K562 (cell line): Measurements from ENCODE around the gene DPP10.
"Not testable (repeated sequence)": the region's sequence is repeated elsewhere in the genome, so short reads cannot be mapped to it uniquely, and the experiment has no call there.

Experiments used
- DPF2 ChIP-seq: fragments of 450-650 bp; IDR thresholded peaks from 2 replicates; pipeline ENCODE4 v1.6.1; 2016
- ILK ChIP-seq: fragments of 450-650 bp; IDR thresholded peaks from 2 replicates; pipeline ENCODE4 v1.6.1; 2016; ENCODE audit warnings: missing genetic modification characterization, low read depth, mild to moderate bottlenecking, missing compliant biosample characterization, moderate library complexity, borderline replicate concordance
- RNF2 ChIP-seq: sonication (generic); IDR thresholded peaks from 2 replicates; pipeline ENCODE4 v1.6.1; 2016

DNA sequence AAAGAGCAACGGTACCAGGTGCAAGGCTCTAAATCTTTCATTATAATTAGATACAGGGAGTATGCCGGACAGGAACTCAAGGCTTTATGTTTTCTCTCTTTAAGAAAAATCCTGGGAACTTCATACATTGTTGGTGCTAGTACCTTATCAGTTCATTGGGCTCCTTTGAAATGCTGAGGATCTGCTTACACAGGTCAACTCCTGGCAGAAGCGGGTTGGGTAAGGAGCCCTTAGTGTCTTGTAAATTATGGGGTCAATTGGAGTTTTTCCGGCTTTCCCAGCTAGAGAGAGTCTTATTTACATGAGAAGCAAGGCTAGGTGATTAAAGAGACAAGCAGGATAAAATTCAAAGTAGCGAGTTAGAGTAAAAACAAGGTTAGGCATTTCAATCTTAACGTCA lies 998.3 kb downstream of the DPP10 start:
- not testable (repeated sequence) for TF ChIP-seq DPF2; RNF2; ILK (tag)
